SH-SY5Y (cell line): ENCODE results near the gene IFIT1.

Experiments used
- GATA2 ChIP-seq: IDR thresholded peaks from 2 replicates; pipeline ENCODE4 v1.6.1; 2011; ENCODE audit warnings: mild to moderate bottlenecking, low read depth, low read length
- GATA3 ChIP-seq: IDR thresholded peaks from 2 replicates; pipeline ENCODE4 v1.6.1; 2011; ENCODE audit warnings: low read depth, mild to moderate bottlenecking, low read length, moderate library complexity

DNA sequence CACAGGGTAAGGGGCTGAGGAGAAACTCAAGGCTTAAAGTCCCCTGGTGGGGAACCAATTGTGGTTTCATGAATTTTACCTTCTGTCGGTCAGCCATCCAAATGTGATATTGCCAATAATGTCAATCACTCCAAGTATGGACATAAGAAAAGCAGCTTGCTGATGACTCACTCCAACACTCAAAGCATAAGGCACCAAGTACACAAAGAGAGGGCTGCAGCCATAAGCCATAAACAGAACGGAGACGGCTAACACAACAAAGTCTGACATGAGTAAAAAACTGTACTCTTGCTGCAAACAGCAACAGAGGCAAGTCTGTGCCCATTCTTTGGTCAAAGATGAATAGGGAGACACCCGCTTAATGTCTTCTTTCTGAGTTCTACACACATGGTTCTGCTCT, 46.1 kb downstream of the IFIT1 start:
- no peak for TF ChIP-seq GATA2
- no peak for TF ChIP-seq GATA3
